GM21526 (cell line): Measurements from ENCODE around the gene MST1.

ENCODE experiments used
- ATAC-seq: cut with Tn5 transposase; IDR thresholded peaks from one replicate; pipeline ENCODE4 v1.9.1; 2021; ENCODE audit warnings: moderate library complexity; ENCODE audit not compliant: unreplicated experiment, low FRiP score

The MST1 gene

GRCh38 chr3:49718858-49719213 lies 29.6 kb upstream of the MST1 start:
- no peak for ATAC-seq

DNA sequence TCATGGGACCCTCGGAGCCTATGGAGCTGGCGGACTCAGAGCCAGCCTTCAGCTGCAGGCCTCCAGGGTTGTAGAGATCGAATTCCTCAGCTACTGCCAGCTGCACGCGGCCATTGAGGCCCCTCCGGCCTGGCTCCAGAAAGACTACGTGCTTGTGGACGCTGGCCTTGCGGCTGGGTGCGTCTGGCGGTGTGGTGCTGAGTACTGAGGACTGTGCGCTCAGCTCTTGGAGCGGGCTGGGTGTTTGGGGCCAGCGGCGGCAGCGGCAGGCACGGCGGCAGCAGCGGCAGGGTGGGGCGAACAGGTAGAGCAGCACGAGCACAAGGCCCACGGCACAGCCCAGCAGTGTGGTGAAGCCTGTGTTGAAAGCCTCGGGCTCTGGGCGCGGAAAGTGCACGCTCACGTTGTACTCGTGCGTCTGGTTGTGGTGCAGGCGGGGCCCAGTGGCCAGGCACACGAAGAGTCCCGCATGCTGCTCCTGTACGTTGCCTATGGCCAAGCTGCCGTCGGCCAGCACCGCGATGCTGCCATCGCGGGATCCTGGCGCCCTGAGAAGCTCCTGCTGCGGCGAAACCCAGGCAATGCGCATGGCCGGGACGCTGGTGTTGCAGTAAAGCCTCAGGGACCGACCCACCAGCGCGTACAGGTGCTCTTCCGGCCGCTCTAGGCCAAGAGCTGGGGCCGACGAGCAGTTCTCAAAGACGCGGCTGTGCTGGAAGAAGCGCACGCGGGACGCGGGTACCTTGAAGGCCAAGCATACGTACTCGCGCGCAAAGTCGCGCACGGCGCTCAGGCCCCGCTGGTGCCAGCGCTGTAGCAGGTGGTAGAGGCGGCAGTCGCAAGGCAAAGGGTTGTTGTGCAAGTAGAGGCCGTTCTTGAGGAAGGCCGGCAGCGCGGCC lies 28.9 kb upstream of the MST1 start:
- no peak for ATAC-seq

- no peak for ATAC-seq
These were observed 28.1 kb upstream of the MST1 start for GRCh38 chr3:49717211-49717958.

DNA sequence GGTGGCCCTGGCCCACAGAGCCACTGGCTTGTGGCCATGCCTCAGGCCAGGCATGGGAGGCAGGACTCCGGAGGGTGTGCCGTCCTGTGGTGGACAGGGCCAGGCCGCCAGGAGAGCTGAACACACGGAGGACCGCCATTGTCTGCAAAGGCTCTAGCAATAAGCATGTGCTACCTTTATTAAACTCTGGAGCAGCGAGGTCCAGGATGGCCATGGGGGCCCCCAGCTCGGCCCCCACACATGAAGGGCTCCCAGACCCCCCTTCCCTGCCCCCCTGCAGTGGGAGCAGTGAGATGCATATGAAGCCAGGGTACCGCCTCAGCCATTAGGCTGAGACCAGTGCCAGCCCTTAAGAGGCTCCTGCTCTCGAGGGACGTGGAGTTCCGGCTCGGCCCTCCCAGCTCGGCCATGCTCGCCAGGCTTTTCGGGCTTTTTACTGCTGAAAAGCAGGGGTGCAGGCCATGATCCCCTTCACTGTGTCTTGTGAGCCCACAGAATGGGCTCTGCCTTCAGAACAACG lies 27.5 kb upstream of the MST1 start:
- no peak for ATAC-seq

DNA sequence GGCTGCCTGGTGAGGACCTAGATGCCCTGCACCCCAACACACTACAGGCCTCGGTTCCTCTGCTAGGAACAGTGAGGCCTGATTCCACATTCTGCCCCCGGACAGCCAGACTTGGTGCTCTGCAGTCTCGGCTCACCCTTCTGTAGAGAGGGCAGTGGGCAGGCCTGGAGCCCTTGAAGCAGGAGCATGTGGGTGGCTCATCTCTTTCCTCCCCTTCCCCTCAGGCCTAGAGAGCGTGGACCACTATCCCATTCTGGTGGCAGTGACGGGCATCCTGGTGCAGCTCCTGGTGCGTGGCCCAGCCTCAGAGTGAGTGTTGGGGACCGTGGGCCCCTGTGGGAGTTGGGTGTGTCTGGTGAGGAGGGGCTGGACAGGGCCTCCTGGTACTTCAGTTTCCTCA lies 26.9 kb upstream of the MST1 start:
- ATAC-seq = no peak

DNA sequence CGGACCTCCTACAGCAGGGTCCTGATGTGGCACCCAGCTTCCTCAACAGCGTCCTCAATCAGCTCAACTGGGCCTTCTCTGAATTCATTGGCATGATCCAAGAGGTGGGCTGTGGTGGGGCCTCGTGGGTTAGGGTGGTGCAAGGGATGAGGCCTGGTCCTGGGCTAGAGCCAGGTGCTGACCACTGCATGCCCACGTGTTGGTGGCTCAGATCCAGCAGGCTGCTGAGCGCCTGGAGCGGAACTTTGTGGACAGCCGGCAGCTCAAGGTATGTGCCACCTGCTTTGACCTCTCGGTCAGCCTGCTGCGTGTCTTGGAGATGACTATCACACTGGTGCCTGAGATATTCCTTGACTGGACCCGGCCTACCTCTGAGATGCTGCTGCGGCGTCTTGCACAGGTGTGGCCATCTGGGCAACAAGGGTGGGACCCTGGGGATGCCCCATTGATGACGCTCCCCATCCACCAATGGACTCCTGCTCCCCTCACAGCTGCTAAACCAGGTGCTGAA lies 26.4 kb upstream of the MST1 start:
- no peak for ATAC-seq

DNA sequence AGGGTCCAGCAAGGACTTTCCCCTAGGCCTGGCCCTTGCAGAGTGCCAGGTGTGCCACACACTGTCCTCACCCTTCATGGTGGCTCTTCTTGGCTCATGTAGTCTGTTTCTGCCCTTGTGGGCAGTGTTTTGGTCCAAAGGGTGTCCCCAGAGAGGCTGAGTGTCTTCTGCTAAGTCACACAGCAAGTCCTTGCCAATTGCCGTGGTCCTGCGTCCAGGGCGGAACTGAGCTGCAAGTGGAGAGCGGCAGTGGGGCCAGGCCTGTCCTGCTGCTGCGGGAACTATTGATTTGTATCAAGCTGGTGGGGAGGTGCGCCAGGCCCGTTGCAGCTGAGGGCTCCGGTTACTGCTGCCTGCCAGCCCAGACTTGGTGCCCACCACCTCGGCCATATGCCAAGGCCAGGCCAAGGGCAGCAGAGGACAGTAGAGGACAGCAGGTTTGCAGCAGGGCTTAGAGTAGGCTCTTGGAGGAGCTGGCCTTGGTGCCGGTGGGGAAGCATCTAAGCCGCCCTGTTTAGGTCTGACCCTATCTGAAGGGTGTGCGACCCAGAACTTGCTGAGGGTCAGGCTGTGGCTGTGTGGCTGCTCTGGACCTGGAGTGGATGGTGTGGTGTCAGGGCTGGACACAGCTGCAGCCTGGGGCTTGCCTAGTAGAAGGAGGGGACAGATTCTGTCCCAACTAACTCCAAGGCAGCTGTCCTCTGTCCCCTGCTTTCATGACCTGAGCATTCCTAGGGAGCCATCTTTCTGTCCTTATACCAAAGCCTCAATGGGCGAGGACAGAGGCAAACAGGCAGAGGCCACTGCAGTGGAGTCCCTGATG lies 25.7 kb upstream of the MST1 start:
- no peak for ATAC-seq

DNA sequence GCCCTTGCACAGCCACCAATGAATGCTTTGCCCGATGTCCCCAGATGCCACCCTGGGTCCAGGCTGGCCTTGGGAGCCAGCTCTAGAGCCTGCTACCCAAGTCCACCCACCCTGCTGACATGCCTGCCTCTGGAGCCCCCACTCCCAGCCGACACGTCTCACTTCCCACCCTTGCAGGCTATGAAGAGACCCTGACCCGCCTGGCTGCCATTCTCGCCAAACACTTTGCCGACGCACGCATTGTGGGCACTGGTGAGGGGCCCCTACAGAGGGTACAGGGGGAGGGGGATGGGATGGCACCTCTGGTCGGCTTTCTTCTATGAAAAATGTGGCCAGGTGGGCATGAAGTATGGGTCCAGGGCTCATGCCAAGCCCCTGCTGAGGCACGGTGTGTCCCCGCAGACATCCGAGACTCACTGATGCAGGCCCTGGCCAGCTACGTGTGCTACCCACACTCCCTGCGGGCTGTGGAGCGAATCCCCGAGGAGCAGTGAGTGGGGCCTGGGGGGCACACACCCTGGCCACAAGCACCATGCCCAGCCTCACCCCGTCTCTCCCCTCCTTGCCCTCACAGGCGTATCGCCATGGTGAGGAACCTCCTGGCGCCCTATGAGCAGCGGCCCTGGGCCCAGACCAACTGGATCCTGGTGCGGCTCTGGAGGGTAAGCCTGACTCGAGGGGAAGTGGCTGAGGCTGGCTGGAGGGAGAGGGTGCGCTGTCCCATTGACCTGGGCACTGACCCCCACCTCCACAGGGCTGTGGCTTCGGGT lies 24.2 kb upstream of the MST1 start:
- ATAC-seq = no peak

DNA sequence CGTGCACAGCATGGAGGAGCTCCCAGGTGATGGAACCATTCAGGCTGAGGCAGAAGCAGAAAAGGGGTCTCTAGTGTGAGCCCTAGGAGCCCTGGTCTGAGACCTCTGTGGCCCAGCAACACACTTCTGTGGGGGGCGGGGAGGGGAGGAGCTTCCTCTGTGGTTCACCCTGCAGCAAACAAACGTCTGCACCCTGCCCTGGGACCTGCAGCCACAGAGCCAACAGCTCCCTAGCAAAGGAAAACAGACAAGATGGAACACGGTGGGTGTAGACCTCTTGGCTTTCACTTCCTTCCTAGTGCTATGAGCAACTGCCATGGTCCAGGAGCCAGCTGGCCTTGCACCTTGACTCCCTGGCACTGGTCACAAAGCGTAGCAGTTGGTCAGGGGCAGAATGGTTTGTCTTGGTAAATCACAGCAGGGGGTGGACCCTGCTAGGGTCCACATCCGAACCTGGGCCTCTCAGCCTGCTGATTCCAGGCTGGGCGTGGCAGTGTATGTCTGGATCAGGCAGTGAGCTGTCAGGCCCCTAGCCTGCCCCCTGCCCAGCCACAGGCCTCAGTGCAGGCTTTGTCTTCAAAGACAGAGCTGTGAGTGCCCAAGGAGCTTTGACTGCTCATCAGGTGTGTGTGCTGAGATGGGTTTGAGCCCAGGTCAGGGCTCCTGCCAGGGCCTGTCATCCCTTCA lies 23.5 kb upstream of the MST1 start:
- ATAC-seq = no peak

- ATAC-seq = no peak
These were observed 22.9 kb upstream of the MST1 start for GRCh38 chr3:49712166-49712565.

GRCh38 chr3:49711489-49711888 lies 22.2 kb upstream of the MST1 start:
- ATAC-seq = no peak

DNA sequence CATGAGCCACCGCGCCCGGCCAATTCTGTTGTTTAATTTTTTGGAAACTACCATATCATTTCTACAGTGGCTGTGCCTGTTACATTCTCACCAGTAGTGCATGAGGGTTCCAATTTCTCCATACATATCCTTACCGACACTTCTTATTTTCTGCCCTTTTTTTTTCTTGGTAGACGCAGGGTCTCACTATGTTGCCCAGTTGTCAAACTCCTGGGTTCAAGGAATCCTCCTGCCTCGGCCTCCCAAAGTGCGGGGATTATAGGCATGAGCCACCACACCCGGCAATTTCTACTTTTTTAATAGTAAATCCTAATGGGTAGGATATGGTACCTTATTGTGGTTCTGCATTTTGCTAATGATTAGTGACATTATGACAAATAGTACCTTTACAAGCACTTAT lies 20.6 kb upstream of the MST1 start:
- ATAC-seq = no peak

DNA sequence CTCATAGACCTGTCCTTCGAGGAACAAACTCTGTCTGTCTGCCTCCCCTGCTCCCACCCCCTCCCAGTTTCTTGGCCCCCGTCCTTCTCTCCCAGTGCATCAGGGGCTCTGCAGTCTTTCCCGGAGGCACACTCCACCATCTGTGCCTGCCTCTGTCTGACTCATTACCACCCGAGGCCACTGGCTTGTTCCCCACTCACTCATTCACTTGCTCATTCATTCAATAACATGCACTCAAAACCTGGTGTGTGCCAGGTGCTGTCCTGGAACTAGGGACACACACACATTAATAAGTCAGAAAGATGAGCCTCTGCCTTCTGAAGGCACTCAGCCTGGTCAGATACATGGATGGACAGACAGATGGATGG lies 17.8 kb upstream of the MST1 start:
- ATAC-seq = no peak

DNA sequence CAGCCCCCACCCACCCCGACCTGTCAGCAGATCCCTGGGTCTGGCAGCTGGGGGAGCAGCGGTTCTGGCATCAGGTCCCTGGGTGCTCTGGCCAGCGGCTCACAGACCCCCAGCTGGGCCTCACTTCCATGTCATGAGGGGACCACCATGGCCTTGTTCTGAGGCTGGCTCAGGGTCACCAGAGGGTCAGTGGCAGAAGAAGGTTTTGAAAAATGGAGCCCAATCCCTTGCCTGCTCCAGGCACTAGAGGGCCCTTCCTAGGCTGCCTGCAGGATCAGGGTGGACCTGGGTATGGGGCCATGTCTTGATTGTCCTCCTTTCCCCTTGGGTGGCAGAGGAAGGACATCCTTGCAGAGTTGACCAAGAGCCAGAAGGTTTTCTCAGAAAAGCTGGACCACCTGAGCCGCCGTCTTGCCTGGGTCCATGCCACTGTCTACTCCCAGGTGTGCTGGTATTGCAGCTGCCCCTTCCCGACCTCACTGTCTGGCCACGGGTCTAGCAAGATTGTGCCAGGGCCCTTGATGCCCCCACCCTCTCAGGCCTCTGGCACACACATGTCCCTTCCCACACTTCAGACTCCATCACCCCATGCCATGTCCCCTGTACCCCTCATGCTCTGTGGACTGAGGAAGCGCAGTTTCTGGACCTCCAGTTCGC lies 17.3 kb upstream of the MST1 start:
- no peak for ATAC-seq

DNA sequence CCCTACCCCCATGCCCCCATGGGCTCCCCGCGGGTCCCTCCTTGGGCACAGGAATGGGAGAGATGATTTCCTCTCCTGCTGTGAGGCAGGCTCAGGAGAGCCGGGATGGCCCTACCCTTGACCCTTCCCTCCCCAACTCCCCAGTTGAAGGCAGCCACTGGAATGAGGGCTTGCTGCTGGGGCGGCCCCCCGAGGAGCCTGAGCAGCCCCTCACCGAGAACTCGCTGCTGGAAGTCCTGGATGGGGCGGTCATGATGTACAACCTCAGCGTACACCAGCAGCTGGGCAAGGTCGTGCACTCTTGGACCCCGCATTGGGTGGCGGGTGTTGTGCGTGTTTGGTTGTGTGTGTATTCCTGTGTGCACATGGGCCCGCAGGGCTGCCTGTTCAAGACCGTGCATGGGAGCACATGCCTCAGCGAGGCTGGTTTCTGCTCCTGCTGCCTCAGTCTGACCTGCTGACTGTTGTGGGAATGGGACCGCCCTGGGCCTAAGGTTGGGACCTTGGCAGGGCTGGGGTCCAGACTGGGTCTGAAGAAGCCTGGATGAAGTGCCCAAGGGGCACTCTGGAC lies 16.2 kb upstream of the MST1 start:
- no peak for ATAC-seq

GRCh38 chr3:49704629-49705028 lies 15.4 kb upstream of the MST1 start:
- no peak for ATAC-seq

DNA sequence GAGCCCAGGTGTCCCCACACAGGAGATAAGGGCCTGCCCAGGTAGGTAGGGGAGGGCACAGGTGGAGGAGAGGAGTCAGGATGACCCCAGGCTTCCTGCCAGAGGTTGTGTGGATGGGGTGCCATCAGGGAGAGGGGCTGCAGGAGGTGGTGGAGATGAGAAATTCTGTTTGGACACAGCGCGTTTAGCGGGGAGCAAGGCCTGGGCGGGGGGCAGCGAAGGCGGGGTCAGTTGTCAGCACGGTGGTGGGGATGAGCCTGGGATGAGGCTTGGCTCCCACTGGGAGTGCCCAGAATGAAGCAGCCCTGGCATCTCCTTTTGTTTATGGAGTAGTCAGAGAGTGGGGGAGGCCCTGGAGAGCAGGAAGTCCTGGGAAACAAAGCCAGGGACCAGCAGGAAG lies 14.7 kb upstream of the MST1 start:
- no peak for ATAC-seq

DNA sequence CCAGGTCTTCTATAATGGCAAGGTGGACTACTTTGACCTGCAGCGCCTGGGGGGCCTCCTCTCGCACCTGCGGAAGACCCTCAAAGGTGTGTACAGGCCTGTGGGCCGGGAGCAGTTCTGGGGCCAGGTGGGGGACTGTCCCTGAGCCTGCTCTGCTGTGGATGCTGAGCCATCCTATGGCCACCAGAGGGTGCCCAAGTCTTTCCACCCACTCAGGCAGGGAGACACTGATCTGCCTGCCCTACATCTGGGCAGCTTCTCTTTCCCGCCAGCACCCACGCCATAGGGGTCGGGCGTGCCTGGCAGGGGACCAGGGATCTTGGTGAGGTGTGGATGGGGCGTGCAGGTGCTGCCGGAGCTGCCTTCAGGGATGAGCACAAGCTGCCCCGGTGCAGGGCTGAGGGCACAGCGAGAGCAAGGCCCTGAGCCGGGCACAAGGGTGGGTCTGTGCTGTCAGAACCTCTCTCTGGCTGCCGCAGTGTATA lies 14.2 kb upstream of the MST1 start:
- peak; percentile 52 for ATAC-seq
